Measurements from ENCODE around the gene GPR137.

GRCh38 chr11:64317325-64317960, 31.8 kb downstream of the GPR137 start, which contains the start of gene TRMT112:
- TF ChIP-seq, protein P1, sequence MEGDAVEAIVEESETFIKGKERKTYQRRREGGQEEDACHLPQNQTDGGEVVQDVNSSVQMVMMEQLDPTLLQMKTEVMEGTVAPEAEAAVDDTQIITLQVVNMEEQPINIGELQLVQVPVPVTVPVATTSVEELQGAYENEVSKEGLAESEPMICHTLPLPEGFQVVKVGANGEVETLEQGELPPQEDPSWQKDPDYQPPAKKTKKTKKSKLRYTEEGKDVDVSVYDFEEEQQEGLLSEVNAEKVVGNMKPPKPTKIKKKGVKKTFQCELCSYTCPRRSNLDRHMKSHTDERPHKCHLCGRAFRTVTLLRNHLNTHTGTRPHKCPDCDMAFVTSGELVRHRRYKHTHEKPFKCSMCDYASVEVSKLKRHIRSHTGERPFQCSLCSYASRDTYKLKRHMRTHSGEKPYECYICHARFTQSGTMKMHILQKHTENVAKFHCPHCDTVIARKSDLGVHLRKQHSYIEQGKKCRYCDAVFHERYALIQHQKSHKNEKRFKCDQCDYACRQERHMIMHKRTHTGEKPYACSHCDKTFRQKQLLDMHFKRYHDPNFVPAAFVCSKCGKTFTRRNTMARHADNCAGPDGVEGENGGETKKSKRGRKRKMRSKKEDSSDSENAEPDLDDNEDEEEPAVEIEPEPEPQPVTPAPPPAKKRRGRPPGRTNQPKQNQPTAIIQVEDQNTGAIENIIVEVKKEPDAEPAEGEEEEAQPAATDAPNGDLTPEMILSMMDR (conservative IDR thresholded peaks at IDR 0.05; ENCODE audit: low read depth, low read length), result no peak
- TF ChIP-seq EZH2 (IDR thresholded peaks at IDR 0.05; ENCODE audit: low read length, unreplicated experiment) (no peak), EZH2phosphoT487 (IDR thresholded peaks at IDR 0.05; ENCODE audit: borderline replicate concordance, low read length) (no peak)

All from PC-3 (cell line).